ENCODE data around the gene TMEM125. TPM values are rescaled to one million over a fixed set of nuclear protein-coding genes. Genes with fewer than 3 reads are reported as not detected.

Gene TMEM125
- under 1 TPM in 1 of 2 experiments, not detected in 1; 0.12 TPM for total RNA-seq

DNA sequence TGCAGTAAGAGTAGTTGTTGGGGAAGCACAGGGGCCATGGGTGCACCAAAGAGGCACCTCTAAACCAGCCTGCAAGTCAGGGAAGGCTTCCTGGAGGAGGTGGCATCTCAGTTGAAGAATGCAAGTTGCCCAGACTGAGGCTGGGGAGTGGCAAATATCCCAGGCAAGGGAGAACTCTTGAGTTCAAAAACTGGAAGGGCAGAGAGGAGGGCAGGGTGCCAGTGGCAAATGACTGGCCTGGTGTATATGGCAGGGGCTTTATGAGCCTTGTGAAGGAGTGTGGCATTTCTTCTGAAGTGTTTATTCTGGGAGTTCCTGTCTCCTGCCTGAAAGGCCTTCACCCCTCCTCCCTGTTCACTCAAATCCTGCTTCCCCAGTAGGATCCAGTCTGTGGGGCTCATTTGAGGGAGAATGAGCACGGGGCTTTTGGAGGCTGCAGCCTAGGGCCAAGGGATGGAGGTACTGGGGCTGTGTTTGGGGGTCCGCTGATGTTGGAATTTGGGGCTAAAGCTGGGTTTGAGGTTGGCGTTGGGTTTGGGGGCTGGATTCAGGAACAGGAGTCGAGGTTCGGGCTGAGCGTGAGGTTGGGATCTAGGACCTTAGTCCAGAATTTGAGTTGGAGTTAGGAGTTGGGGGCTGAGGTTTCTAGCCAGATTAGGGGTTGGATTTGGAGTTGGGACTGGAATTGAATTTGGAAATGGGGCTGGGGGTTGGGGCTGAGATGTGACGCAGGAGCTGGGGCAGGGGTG is at the start of gene TMEM125:
Gene TMEM125, plus strand, starts transcription at position 357 of the 749 bp plus-strand sequence. CDS start 2,740 bp downstream, outside the sequence.
- Mint-ChIP-seq H3K36me3 (peaks cover 3% of the 10 kb centered on the region), H3K27me3 (peaks cover 5% of the 10 kb centered on the region), H3K27ac (no peak within 1 kb of the TSS), H3K4me1 (ENCODE audit: low read depth) (peaks cover 17% of the 10 kb centered on the region), H3K9me3 (peaks cover 3% of the 10 kb centered on the region), H3K4me3 (peak within 1 kb of the TSS; percentile 7)
- POLR2A ChIA-PET = no interaction called here
- intact Hi-C loops (cut with micrococcal nuclease) = no loop called here
- DNase-seq = no peak
- CTCF ChIA-PET = no interaction called here

DNA sequence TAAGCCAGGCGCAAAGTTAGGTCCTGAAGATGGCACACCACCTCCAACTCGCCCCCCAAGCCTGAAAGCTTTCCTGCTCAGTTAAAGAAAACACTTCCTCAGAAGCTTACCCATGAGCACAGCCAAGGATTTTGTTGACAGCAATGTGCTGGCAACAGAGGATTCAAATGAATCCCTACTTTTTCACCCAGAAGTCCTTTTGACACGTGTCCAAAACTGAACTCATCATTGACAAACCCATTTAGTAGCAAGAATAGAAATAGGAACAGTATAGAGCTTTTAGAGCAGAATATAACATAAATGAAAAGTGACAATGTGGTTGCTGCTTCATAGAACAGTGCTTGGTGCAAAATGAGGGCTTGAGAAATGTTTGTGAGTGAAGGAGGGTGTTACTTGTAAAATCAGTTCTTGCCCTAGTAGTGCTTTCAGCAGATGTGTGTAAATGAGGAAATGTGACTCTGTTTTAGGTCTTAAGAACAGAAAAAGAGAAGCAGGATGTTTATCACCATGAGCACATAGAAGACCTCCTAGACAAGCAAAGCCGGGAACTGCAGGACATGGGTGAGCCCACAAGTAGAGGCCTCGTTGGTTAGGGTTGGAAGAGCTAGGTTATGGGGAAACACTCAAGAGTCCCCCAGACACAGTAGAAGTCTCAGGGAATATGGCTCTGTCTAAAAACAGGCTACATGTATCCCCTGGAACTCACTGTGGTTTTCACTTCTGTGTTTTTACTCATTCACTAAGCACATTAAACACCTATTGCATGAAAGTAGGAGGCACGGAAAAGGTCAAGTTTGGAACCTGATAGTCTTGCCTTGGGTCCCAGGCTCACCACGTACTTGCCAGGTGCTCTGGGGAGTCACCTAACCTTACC is 48.6 kb upstream of the TMEM125 start:
- Mint-ChIP-seq H3K9me3 (no peaks in the 10 kb centered on the region), H3K27ac (no peak overlapping the region), H3K4me3 (no peak overlapping the region), H3K27me3 (peaks cover 2% of the 10 kb centered on the region), H3K36me3 (no peaks in the 10 kb centered on the region), H3K4me1 (ENCODE audit: low read depth) (peaks cover 4% of the 10 kb centered on the region)
- ChIA-PET CTCF (interaction anchor here (1.5 kb wide), 1 partner anchor 193 kb away, joined by 4 read pairs; no protein-coding TSS in a partner anchor), POLR2A (no interaction called here)
- no peak for DNase-seq
- intact Hi-C loops (cut with micrococcal nuclease) = no loop called here

- Mint-ChIP-seq H3K36me3 (no peaks in the 10 kb centered on the region), H3K27ac (no peak overlapping the region), H3K27me3 (no peaks in the 10 kb centered on the region), H3K4me1 (ENCODE audit: low read depth) (peaks cover 4% of the 10 kb centered on the region), H3K4me3 (no peak overlapping the region), H3K9me3 (no peaks in the 10 kb centered on the region)
- no peak for DNase-seq
- intact Hi-C loops (cut with micrococcal nuclease) = no loop called here
- CTCF ChIA-PET = interaction anchor here (1.5 kb wide), 1 partner anchor 192 kb away, joined by 4 read pairs; no protein-coding TSS in a partner anchor
- POLR2A ChIA-PET = no interaction called here
Observed at GRCh38 chr1:43221797-43222196, 48.0 kb upstream of the TMEM125 start.

- intact Hi-C loops (cut with micrococcal nuclease) = no loop called here
- no peak for DNase-seq
- peaks cover 4% of the 10 kb centered on the region for H3K4me1 Mint-ChIP-seq (ENCODE audit: low read depth)
- ChIA-PET POLR2A (no interaction called here), CTCF (interaction anchor here (1.5 to 7.9 kb wide), 2 partner anchors 135 to 191 kb away, joined by 4 to 152 read pairs; no protein-coding TSS in a partner anchor)
- H3K27ac Mint-ChIP-seq = no peak overlapping the region
- H3K4me3 Mint-ChIP-seq = no peak overlapping the region
- no peaks in the 10 kb centered on the region for H3K36me3 Mint-ChIP-seq
- H3K9me3 Mint-ChIP-seq = no peaks in the 10 kb centered on the region
- peaks cover 1% of the 10 kb centered on the region for H3K27me3 Mint-ChIP-seq
Observed at GRCh38 chr1:43222879-43223278, 46.9 kb upstream of the TMEM125 start.

GRCh38 chr1:43225168-43225567 is 44.6 kb upstream of the TMEM125 start:
- Mint-ChIP-seq H3K27ac (no peak overlapping the region), H3K27me3 (peaks cover 1% of the 10 kb centered on the region), H3K4me3 (no peak overlapping the region), H3K9me3 (no peaks in the 10 kb centered on the region), H3K36me3 (no peaks in the 10 kb centered on the region), H3K4me1 (ENCODE audit: low read depth) (peaks cover 4% of the 10 kb centered on the region)
- DNase-seq = no peak
- intact Hi-C loops (cut with micrococcal nuclease) = no loop called here
- ChIA-PET CTCF (interaction anchor here (7.9 kb wide), 1 partner anchor 189 kb away, joined by 152 read pairs; no protein-coding TSS in a partner anchor), POLR2A (no interaction called here)

GRCh38 chr1:43227143-43227764 is 42.5 kb upstream of the TMEM125 start:
- Mint-ChIP-seq H3K27me3 (peaks cover 1% of the 10 kb centered on the region), H3K36me3 (no peaks in the 10 kb centered on the region), H3K27ac (no peak overlapping the region), H3K9me3 (no peaks in the 10 kb centered on the region), H3K4me1 (ENCODE audit: low read depth) (no peaks in the 10 kb centered on the region), H3K4me3 (no peak overlapping the region)
- peak; percentile 88 for DNase-seq
- ChIA-PET POLR2A (interaction anchor here (1.1 kb wide), 1 partner anchor 188 kb away, joined by 4 read pairs; no protein-coding TSS in a partner anchor), CTCF (interaction anchor here (0.7 to 7.9 kb wide), 31 partner anchors 10 to 821 kb away, joined by 3 to 152 read pairs (median 5); partner anchors contain the start of genes ARTN, CDC20, ELOVL1 and HYI)
- intact Hi-C loops (cut with micrococcal nuclease) = loop anchor here (1.0 kb wide), 2 partner anchors 131 to 187 kb away; partner anchors contain the start of gene CDC20

- ChIA-PET CTCF (interaction anchor here (1.1 to 7.9 kb wide), 3 partner anchors 12 to 184 kb away, joined by 3 to 152 read pairs (median 3); no protein-coding TSS in a partner anchor), POLR2A (no interaction called here)
- intact Hi-C loops (cut with micrococcal nuclease) = no loop called here
- Mint-ChIP-seq H3K27me3 (peaks cover 1% of the 10 kb centered on the region), H3K4me1 (ENCODE audit: low read depth) (no peaks in the 10 kb centered on the region), H3K36me3 (no peaks in the 10 kb centered on the region), H3K9me3 (no peaks in the 10 kb centered on the region), H3K27ac (no peak overlapping the region), H3K4me3 (no peak overlapping the region)
- DNase-seq = no peak
Observed at GRCh38 chr1:43229826-43230780, 39.7 kb upstream of the TMEM125 start.

GRCh38 chr1:43232074-43232473 is 37.7 kb upstream of the TMEM125 start:
- no peak overlapping the region for H3K4me3 Mint-ChIP-seq
- POLR2A ChIA-PET = no interaction called here
- no peak for DNase-seq
- no peaks in the 10 kb centered on the region for H3K4me1 Mint-ChIP-seq (ENCODE audit: low read depth)
- intact Hi-C loops (cut with micrococcal nuclease) = no loop called here
- no peaks in the 10 kb centered on the region for H3K36me3 Mint-ChIP-seq
- no peaks in the 10 kb centered on the region for H3K9me3 Mint-ChIP-seq
- no peak overlapping the region for H3K27ac Mint-ChIP-seq
- CTCF ChIA-PET = interaction anchor here (1.2 to 3.1 kb wide), 2 partner anchors 13 to 182 kb away, joined by 3 to 14 read pairs; no protein-coding TSS in a partner anchor
- peaks cover 1% of the 10 kb centered on the region for H3K27me3 Mint-ChIP-seq

- no peak overlapping the region for H3K27ac Mint-ChIP-seq
- POLR2A ChIA-PET = no interaction called here
- CTCF ChIA-PET = interaction anchor here (1.2 to 3.1 kb wide), 2 partner anchors 13 to 182 kb away, joined by 3 to 14 read pairs; no protein-coding TSS in a partner anchor
Observed at GRCh38 chr1:43232482-43232881, 37.3 kb upstream of the TMEM125 start.

DNA sequence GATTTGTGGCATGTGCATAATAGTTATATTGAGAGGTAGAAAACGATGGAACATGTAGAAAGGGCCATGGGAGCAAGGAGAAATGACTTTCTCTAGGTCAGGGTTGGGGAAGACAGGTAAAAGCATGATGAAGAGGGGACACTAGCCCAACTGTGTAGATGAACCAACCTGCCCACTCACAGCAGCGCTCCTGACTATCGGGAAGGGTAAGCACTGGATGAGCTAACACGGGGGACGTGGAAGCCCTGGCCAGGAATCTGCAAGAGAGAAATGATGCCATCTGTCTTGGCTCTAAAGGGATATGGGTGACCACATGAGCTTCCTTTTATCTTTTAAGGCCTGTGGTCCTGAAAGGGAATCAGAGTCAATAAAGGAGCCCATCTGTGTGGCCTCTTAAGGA is 36.2 kb upstream of the TMEM125 start:
- intact Hi-C loops (cut with micrococcal nuclease) = no loop called here
- H3K27ac Mint-ChIP-seq = no peak overlapping the region
- no peaks in the 10 kb centered on the region for H3K27me3 Mint-ChIP-seq
- H3K4me1 Mint-ChIP-seq (ENCODE audit: low read depth) = no peaks in the 10 kb centered on the region
- H3K36me3 Mint-ChIP-seq = no peaks in the 10 kb centered on the region
- POLR2A ChIA-PET = no interaction called here
- no peak for DNase-seq
- no peaks in the 10 kb centered on the region for H3K9me3 Mint-ChIP-seq
- no peak overlapping the region for H3K4me3 Mint-ChIP-seq
- CTCF ChIA-PET = interaction anchor here (3.1 kb wide), 1 partner anchor 180 kb away, joined by 14 read pairs; no protein-coding TSS in a partner anchor

More at GRCh38 chr1:43232482-43232881, 37.3 kb upstream of the TMEM125 start:
- H3K9me3 Mint-ChIP-seq = no peaks in the 10 kb centered on the region
- no peaks in the 10 kb centered on the region for H3K27me3 Mint-ChIP-seq
- intact Hi-C loops (cut with micrococcal nuclease) = no loop called here
- DNase-seq = no peak
- no peaks in the 10 kb centered on the region for H3K4me1 Mint-ChIP-seq (ENCODE audit: low read depth)
- no peak overlapping the region for H3K4me3 Mint-ChIP-seq
- H3K36me3 Mint-ChIP-seq = no peaks in the 10 kb centered on the region

GRCh38 chr1:43234267-43234666 is 35.5 kb upstream of the TMEM125 start:
- no peaks in the 10 kb centered on the region for H3K27me3 Mint-ChIP-seq
- no peak for DNase-seq
- ChIA-PET CTCF (interaction anchor here (3.1 kb wide), 1 partner anchor 180 kb away, joined by 14 read pairs; no protein-coding TSS in a partner anchor), POLR2A (no interaction called here)
- intact Hi-C loops (cut with micrococcal nuclease) = no loop called here
- H3K36me3 Mint-ChIP-seq = no peaks in the 10 kb centered on the region
- no peaks in the 10 kb centered on the region for H3K9me3 Mint-ChIP-seq
- H3K4me1 Mint-ChIP-seq (ENCODE audit: low read depth) = no peaks in the 10 kb centered on the region
- no peak overlapping the region for H3K4me3 Mint-ChIP-seq
- no peak overlapping the region for H3K27ac Mint-ChIP-seq

Data from activated CD4-positive, alpha-beta memory T cell treated with anti-CD3 and anti-CD28 coated beads for 36 hours (primary cell).